ENCODE measurements around the gene DDX6.
"Not testable (repeated sequence)": the region's sequence is repeated elsewhere in the genome, so short reads cannot be mapped to it uniquely, and the experiment has no call there.

DDX6 gene

DNA sequence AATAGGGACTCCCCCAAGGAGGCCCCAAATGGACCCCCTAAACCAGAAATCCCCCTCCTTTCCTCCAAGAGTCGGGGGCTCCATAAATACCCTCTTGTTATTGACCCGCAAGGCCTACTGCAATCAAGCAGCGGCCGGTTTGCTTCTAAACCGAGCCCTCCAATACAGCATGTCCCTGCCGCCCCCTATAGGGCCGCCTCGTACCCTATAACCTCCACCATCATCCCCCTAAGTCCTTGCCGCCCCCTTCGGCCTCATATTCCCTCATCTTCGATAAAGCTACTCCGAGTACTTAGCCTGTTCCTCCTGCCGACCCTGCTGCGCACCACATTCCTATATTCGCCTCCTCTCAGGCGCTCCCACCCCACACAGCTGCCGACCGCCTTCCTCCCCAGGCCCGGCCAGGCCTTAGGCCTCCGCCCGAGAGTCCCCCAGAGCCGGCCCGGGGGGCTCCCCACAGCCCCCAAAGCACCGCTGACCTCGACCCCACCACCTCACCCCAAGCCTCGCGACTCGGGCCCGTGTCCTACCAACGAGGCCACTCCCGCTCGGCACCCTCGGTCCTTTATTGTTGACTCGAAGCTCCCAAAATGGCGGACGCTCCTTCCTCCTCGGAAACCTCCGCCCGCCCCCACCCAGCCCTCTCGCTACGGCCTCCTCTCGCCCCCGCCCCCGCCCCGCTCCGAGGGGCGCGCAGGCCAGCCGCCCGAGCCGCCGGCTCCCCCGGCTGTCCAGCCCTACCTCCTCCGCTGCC lies 430 bp downstream of the DDX6 start:
- DNase-seq = peak; percentile 55

DNA sequence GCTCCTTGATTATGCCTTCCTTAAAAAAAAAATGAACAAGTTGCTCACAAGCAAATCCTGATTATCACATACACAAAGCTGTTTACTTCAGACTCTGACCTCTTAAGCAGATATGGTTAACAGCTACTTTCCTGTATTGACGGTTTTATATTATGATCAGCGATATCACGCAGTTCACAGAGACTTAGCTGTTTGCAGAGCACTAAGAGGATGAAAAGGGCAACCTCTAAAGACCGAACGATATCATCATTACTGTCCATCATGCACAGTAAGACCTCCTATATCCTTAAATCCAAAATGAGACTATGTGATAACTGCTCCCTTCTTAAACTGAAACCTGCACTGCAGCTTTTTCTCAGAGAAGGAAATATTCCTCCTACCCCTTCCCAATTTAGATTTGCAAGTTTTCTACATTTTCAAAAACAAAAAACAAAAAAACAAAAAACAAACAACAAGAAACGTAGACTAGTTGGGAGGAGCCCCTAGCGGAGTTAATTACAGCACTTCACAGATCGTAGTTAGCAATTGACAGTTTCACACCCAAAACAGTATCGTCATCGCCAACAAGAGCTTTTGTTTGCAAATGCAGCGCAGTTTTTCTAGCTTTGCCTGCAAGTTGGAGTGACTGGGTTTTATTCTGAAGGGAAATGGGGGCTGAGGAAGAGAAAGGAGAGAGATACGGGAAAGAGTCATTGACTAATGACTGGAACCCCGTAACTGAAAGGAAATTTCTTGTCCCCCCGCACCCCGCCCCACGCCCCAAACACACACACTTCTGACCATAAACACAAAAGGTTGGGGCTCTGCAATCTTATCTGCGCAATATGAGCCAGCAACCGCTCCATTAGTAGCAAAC lies 1.2 kb downstream of the DDX6 start:
- no peak for DNase-seq

DNA sequence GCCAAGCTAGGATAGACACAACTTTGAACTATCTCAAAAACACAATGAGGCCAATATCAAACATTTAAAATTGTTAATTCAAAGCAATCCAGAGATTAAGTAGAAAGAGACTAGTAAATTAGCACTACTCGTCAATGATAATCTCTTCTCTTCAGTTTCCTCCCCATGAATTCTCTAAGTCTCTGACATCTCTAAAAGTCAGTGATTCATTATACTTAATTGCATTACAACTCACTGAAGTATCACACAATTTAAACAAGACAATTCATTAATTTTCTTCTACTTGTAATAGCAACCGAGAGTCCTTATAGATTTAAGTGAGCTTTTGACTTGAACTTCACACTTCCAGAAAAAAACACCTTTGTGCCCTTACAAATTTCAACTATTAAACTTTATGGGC lies 4.3 kb downstream of the DDX6 start:
- no peak for DNase-seq

DNA sequence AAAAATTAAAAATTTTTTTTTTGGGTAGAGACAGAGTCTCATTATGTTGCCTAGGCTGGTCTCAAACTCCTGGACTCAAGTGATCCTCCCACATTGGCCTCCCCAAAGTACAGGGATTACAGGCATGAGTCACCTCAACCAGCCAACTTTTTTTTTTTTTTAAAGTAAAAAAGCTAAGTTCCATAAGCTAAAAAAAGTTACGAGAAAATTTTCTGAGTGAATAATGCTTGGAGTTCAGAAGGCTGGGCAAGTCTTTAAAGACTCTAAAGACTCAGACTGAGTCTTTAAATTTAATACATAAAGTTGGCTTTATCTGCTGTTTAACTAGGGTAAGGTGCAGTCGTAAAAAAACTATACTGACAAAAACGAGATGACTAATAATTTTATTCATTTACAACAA lies 5.6 kb downstream of the DDX6 start:
- no peak for DNase-seq

DNA sequence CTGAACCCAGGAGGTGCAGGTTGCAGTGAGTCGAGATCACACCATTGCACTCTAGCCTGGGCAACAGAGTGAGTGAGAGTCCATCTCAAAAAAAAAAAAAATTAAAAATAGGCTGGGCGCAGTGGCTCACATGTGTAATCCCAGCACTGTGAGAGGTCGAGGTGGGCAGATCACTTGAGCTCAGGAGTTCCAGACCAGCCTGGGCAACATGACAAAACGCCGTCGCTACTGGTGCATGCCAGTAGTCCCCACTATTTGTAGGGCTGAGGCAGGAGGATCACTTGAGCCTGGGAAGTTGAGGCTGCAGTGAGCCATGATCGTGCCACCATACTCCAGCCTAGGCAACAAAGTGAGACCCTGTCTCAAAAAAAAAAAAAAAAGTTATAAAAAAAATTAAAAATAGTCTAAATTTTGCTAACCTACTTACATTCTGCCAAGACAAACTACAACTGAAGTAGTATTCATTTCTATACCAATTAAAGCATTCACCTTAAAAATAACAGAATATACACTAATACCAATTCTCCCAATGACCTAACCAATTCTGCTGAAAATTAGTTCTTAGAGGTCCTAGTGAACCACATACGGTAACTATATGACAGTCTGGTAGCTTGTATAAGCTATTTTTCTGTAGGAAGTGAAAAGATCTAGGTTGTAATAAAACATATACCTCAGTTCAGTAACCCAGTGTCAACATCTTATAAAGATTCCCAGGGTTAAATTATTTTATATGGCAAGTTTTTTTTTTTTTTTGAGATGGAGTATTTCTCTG lies 7.1 kb downstream of the DDX6 start:
- DNase-seq = no peak

DNA sequence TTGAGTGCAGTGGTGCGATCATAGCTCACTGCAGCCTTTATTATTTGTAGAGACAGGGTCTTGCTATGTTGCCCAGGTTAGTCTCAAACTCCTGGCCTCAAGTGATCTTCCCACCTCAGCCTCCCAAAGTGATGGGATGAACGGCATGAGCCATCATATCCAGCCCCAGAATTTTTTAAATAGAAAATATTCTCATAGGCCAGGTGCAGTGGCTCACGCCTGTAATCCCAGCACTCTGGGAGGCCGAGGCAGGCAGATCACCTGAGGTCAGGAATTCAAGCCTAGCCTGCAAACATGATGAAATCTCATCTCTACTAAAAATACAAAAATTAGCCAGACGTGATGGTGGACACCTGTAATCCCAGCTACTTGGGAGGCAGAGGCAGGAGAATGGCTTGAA lies 7.6 kb downstream of the DDX6 start:
- not testable (repeated sequence) for DNase-seq

DNA sequence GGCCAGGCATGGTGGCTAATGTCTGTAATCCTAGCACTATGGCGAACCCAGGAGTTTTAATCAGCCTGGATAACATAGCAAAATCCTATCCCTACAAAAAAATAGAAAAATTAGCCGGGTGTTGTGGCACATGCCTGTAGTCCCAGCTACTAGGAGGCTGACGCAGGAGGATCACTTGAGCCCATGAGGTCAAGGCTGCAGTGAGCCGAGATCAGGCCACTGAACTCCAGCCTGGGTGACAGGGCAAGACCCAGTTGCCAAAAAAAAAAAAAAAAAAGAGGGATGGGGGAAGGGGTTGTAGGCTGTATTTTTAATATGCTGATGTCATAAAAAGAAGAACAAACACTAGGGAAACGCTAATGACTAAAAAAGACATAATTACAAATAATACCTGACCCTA lies 12.1 kb downstream of the DDX6 start:
- DNase-seq = no peak

DNA sequence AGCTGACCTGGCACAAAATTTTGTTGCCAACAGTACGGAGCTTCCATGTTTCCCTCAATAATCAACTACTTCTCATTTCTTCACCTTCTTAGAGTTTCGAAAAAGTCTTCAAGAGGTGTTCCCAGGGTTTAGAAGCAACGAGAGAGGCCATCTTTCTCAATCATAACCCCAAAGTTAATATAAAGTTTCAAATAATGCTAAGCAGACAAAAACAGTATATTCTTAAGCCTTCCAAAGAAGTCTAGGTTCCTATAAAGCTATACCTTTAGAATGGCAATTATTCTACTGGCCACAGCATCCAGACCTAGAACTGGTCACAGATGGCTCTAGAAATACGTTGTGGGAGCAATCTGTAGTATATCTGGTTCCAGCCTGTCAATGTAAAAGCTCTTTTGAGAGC lies 16.9 kb downstream of the DDX6 start:
- no peak for DNase-seq

DNA sequence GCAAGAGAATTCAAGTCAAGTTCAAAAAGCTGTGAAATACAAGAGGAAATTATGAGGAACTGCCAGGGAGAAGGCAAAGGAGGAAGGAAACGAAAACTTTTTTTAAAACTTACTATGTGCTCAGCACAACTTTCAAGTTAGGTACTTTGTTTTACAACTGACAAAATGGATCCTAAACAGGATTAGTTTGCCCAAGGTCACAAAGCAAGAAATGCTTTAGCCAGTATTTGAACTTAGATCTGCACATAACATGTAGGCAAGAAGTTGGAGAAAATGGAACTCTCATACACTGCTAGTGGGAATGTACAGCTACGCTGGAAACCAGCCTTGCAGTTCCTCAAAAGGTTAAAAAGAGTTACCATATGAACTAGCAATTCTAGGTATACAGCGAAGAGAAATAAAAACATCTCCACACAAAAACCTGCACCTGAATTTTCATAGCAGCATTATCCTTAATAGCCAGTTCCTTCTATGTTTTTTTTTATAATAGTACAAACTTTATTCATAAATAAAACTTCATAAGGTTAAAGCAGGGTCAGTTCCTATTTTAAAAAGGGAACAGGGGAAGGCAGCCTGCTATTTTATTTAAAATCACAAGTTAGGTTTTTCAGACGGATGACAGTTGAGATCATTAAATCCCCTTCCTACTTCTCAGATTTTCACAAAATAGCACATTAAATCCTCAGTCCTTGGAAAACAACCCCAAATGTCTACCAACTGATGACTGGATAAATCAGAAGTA lies 19.2 kb downstream of the DDX6 start:
- DNase-seq = no peak

DNA sequence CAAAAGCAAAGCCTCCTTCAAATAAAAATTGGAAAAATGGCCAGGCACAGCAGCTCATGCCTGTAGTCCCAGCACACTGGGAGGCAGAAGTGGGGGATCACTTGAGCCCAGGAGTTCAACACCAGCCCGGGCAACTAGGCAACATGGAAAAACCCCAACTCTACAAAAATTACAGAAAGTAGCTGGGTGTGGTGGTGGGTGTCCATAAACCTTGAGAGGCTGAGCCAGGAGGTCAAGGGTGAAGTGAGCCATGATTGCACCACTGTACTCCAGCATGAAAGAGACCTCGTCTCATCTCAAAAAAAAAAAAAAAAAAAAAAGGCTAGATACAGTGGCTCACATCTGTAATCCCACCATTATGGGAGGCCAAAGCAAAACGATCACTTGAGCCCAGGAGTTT lies 22.3 kb downstream of the DDX6 start:
- no peak for DNase-seq

DNA sequence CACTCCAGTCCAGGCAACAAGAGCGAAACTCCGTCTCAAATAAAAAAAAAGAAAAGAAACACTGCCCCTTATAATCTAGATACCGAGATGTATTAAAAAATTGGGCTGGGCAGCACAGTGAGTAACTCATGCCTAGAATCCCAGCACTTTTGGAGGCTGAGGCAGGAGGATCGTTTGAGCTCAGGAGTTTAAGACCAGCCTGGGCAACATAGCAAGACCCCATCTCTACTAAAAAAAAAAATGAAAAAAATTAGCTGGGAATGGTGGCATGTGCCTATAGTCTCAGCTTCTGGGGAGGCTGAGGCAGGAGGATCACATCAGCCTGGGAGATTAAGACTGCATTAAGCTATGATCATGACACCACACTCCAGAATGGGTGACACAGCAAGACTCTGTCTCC lies 24.9 kb downstream of the DDX6 start:
- no peak for DNase-seq

DNA sequence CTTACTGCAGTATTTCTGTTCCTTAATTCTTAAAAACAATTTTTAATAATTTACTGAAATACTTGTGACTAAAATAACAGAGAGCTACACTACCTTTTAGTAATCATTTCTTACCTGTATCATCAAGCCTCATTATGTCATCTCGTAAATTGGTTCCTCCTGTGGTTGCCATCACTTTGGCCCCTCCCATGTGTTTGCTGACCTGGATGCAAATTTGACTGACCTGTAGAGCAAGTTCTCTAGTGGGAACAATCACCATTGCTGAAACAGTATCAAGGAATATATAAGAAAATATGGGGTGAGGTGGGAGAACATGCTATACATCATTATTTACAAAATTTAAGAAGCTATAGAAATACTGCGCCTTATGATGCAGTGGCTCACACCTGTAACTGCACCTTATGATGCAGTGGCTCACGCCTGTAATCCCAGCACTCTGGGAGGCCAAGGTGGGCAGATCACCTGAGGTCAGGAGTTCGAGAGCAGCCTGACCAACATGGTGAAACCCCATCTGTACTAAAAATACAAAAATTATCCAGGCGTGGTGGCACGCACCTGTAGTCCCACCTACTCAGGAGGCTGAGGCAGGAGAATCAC lies 25.8 kb downstream of the DDX6 start:
- not testable (repeated sequence) for DNase-seq

DNA sequence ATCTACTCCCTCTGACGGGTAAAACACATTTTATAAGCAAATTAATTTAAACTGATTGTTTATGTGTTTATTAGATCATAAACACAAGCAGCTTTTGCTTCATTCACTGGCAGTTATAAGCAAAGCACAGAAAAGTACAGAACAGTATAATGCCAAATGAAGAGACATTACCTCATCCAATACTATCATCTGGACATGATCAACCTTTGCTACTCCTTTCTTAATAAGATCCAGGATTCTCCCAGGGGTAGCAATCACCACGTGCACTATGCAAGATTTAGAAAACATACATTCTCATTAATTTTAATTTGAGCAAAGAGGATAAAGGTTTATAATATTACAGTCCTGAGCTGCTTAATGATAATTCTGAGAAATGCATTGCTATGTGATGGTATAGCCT lies 27.9 kb downstream of the DDX6 start:
- no peak for DNase-seq

DNA sequence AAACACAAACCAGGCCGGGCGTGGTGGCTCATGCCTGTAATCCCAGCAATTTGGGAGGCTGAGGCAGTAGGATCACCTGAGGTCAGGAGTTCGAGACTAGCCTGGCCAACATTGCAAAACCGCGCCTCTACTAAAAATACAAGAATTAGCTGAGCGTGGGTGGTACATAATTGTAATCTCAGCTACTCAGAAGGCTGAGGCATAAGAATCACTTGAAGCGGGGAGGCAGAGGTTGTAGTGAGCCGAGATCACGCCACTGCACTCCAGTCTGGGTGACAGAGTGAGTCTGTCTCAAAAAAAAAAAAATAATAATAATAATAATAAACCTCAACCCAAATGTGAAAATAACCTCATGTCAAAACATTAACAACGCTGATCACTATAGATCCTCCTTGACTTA lies 29.0 kb downstream of the DDX6 start:
- not testable (repeated sequence) for DNase-seq

DNA sequence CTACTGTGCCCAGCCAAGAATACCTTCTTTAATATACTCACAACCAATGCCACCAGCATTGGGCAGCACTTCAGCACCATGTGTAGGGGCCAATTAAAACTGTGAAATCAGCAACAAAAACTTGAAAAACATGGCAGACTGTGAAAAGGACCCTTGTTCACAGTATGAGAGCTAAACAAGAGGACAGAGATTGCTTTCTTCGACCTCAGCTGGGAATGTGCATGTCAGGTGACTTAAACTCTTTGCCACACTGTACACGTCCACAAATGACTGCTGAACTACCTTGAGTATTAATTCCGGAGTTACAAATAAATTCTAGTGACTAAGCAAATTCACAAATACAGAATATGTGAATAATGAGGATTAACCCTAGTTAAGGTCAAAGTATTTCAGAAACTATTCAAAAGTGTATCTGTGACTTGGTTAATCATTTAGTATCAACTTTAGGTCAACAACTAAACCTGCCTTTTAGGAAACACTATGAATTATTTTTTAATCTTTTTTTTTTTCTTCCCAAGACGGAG lies 33.0 kb downstream of the DDX6 start:
- no peak for DNase-seq

DNA sequence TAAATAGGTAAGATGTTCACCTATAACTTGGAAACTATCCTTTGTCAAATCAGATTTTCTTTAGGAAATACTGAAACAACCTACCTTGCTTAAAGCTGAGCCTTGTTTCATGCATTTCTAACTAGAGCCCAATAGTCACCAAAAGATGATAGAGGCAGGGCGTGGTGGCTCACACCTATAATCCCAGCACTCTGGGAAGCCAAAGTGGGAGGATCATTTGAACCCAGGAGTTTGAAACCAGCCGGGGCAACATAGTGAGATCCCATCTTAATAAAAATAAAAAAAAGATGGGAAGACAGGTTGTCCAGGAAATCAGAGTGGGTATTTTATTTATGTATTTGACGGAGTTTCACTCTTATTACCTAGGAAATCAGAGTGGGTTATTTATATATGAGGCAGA lies 38.3 kb downstream of the DDX6 start:
- DNase-seq = no peak

DNA sequence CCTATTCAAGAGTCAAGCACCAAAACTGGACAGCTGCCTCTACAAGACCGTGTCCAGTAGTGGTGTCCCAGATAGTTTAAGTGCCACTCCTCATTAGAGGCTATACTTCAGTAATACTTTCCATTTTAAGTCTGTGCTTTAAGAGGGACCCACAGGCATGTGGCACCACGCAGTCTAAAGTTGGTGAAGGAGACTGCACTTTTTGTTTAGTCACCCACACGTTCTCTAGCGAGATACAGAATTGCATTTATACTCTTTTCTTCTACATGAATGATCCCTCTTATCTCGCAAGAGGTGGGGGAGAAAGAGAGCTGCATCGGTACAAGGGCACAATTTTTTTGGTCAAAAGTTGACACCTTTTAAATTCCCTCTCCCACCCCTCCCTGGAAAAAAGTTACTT lies 41.5 kb downstream of the DDX6 start:
- no peak for DNase-seq

DNA sequence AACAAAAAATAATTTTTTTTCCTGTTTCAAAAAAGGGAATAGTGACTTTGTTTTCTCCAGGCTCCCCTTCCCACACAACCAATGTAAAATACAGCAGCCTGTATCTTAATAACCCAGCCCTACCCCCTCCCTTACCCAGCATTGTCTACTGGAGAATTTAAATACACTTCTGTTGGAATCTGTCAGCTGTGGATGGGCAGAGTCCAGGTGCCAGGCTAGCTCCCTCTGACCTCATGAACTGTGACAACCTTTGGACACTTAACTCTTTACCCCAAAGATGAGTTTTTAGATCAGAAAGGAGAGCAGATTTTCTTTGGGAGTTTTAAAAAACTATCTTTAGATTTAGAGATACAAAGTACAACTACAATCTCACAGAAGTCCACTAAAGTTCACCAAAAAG lies 42.9 kb downstream of the DDX6 start:
- no peak for DNase-seq

DNA sequence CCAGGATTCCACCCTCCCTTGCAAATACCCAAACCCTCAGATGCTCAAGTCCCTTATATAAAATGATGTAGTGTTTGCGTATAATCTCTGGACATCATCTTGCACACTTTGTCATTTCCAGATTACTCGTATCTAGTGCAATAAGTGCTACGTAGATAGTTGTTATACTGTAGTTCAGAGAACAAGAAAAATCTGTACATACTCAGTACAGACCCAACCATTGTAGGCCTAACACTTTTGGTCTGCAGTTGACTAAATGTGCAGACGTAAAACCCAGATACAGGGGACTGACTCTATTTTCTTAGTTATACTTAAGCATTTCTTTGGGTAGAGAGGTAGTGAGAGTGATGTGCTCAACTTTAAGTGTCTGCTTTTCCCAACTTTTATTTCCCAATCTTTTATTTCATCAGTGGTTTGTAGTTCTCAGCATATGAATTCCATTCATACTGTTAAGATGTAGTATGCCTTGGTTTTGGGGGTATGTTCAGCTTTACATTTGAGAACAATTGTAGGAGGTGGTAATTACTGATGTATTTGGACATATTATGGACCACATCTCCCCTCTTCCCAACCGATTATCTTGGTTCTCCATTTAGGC lies 43.9 kb downstream of the DDX6 start:
- no peak for DNase-seq

DNA sequence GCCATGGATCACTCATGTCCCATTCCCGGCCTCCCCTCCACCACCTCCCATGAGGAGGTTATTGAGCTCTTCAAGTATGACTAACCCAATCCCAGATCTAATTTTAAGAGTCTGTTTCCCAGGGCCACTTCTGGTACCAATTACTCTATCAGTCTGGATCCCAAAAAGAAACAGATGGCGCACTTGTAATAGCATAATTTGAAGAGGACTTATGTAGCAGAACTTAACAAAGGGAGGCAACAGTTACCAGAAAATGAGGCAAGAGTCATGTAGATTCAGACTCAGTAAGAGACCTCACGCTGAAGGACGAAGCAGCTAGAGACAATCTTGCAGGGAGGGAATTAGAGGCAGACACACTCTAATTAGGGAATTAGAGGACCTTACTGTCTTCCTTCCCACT lies 46.9 kb downstream of the DDX6 start:
- DNase-seq = no peak

DNA sequence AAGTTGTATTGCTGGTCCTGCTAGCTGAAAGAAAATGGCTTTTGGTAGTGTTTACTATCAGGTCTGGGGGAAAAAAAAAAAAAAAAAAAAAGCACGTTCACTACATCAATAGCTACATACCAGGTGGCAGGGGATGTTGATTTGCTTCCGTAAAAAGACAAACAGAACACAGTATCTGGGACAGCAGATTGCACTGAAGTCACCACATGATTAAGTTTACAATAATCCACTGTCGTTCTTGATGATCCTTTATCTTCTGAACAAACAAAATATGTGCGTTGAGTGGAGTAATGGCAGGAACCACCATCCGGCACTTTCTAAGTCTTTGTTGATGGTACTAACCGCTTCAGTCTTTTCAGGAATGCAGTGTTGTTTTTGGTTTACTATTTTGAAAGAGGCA lies 48.7 kb downstream of the DDX6 start:
- DNase-seq = no peak

DNA sequence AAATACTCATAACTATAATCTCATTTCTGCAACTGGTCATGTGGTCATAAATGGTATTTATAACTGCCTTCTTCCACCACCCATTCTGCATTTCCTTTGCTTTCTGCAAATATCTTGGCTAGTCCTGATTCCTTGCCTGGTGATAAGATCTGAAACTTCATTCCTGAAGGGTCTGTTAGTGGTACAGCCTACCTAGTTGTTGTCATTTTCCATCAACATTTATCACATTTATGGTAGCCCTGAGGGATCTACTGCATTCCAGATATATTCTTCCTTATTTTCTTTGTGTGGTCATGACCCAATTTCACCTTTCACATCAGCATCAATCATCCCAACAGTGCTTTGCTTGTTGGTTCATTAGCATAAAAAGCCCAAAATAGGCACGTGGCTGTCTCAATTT lies 50.1 kb downstream of the DDX6 start:
- no peak for DNase-seq
